ENCODE data around the gene YDJC. TPM values are rescaled to one million over a fixed set of nuclear protein-coding genes. Genes with fewer than 3 reads are reported as not detected.

YDJC gene
- total and polyA plus RNA-seq, 2 of the 8 experiments (the other 6 are each of a cell fraction or from before 2014, with no cell fraction given) = 36.7 to 45.2 TPM

- peak; percentile 69 for TF ChIP-seq PHF8 (conservative IDR thresholded peaks at IDR 0.05; ENCODE audit: low read depth, low read length)
- TF ChIP-seq, protein P1, sequence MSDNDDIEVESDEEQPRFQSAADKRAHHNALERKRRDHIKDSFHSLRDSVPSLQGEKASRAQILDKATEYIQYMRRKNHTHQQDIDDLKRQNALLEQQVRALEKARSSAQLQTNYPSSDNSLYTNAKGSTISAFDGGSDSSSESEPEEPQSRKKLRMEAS (IDR thresholded peaks at IDR 0.05) = peak; percentile 57
- TF ChIP-seq SUZ12 (IDR thresholded peaks at IDR 0.05; ENCODE audit: low read length) = peak; percentile 33; the same call in 1 of the 2 replicates
- TF ChIP-seq EP300 (IDR thresholded peaks at IDR 0.05; ENCODE audit: borderline replicate concordance in 1 of 2, low read depth in 2 of 2, low read length in 2 of 2) = peak in 1 of 2 experiments; percentile 18; a peak in 1 of 3 replicates
- no peak for TF ChIP-seq NRF1 (IDR thresholded peaks at IDR 0.05; ENCODE audit: low read depth, low read length)
- TF ChIP-seq YY1 (IDR thresholded peaks at IDR 0.05; ENCODE audit: low read depth, low read length) = no peak
- peak in 1 of 2 experiments; percentile 64; a peak in 2 of 3 replicates for TF ChIP-seq POLR2A (IDR thresholded peaks at IDR 0.05; ENCODE audit: control extremely low read depth in 1 of 2, low read depth in 2 of 2, low read length in 2 of 2)
- no peak for TF ChIP-seq CTBP2 (IDR thresholded peaks at IDR 0.05; ENCODE audit: borderline replicate concordance, insufficient read depth, insufficient read length, low read length)
- TF ChIP-seq GTF2F1 (IDR thresholded peaks at IDR 0.05; ENCODE audit: borderline replicate concordance, low read depth, low read length) = no peak
- TF ChIP-seq, protein P2, sequence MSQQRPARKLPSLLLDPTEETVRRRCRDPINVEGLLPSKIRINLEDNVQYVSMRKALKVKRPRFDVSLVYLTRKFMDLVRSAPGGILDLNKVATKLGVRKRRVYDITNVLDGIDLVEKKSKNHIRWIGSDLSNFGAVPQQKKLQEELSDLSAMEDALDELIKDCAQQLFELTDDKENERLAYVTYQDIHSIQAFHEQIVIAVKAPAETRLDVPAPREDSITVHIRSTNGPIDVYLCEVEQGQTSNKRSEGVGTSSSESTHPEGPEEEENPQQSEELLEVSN (IDR thresholded peaks at IDR 0.05) = peak; percentile 82
- TF ChIP-seq, protein P3, sequence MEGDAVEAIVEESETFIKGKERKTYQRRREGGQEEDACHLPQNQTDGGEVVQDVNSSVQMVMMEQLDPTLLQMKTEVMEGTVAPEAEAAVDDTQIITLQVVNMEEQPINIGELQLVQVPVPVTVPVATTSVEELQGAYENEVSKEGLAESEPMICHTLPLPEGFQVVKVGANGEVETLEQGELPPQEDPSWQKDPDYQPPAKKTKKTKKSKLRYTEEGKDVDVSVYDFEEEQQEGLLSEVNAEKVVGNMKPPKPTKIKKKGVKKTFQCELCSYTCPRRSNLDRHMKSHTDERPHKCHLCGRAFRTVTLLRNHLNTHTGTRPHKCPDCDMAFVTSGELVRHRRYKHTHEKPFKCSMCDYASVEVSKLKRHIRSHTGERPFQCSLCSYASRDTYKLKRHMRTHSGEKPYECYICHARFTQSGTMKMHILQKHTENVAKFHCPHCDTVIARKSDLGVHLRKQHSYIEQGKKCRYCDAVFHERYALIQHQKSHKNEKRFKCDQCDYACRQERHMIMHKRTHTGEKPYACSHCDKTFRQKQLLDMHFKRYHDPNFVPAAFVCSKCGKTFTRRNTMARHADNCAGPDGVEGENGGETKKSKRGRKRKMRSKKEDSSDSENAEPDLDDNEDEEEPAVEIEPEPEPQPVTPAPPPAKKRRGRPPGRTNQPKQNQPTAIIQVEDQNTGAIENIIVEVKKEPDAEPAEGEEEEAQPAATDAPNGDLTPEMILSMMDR (IDR thresholded peaks at IDR 0.05; ENCODE audit: control extremely low read depth in 1 of 3, insufficient read depth in 1 of 3, low read depth in 1 of 3, low read length in 3 of 3) = 0 out of 4 replicates have a peak, but pooled peaks of 1 of the 3 experiments have one; percentile 2
- peak; percentile 37; the same call in 1 of the 2 replicates for TF ChIP-seq RBBP5 (IDR thresholded peaks at IDR 0.05; ENCODE audit: borderline replicate concordance, low read depth, low read length)
- peak in 1 of 2 experiments; percentile 47; a peak in 2 of 4 replicates for TF ChIP-seq SIN3A (conservative IDR thresholded peaks at IDR 0.05 in 1 of 2, IDR thresholded peaks at IDR 0.05 in 1 of 2; ENCODE audit: low read depth in 1 of 2, low read length in 2 of 2)
- TF ChIP-seq RAD21 (IDR thresholded peaks at IDR 0.05 in 1 of 2, conservative IDR thresholded peaks at IDR 0.05 in 1 of 2; ENCODE audit: low read depth in 2 of 2, low read length in 2 of 2) = no peak
- TF ChIP-seq BACH1 (IDR thresholded peaks at IDR 0.05; ENCODE audit: low read length) = no peak
- TF ChIP-seq JUND (IDR thresholded peaks at IDR 0.05; ENCODE audit: low read length) = no peak
- peak; percentile 45 for TF ChIP-seq CREB1 (IDR thresholded peaks at IDR 0.05)
- TF ChIP-seq CHD1 (IDR thresholded peaks at IDR 0.05; ENCODE audit: low read depth, low read length) = no peak; the same call in 1 of the 2 replicates
- peak; percentile 38 for TF ChIP-seq TAF7 (optimal IDR thresholded peaks at IDR 0.05; ENCODE audit: borderline replicate concordance, low read depth, low read length)
These were observed 12.2 kb upstream of the YDJC start, which contains the start of gene SDF2L1 (continued) for GRCh38 chr22:21641789-21642583.

All from H1 (cell line).